ENCODE results near the gene CDH3.

CDH3 gene

GRCh38 chr16:68644715-68645493, at the start of gene CDH3:
Gene CDH3 (plus strand): TSS chr16:68645310. CDS start chr16:68645380, 70 bp downstream.
- DNase-seq (ENCODE audit: low read depth in 2 of 2, low spot score in 1 of 2), result no peak

GRCh38 chr16:68596266-68596665, 48.8 kb upstream of the CDH3 start:
- no peak for DNase-seq (ENCODE audit: low read depth in 2 of 2, low spot score in 1 of 2)

GRCh38 chr16:68599586-68599985, 45.5 kb upstream of the CDH3 start:
- DNase-seq (ENCODE audit: low read depth in 2 of 2, low spot score in 1 of 2), result no peak

GRCh38 chr16:68605746-68606145, 39.4 kb upstream of the CDH3 start:
- no peak for DNase-seq (ENCODE audit: low read depth in 2 of 2, low spot score in 1 of 2)

GRCh38 chr16:68607443-68607842, 37.7 kb upstream of the CDH3 start:
- no peak for DNase-seq (ENCODE audit: low read depth in 2 of 2, low spot score in 1 of 2)

GRCh38 chr16:68608330-68608729, 36.8 kb upstream of the CDH3 start:
- DNase-seq (ENCODE audit: low read depth in 2 of 2, low spot score in 1 of 2), result no peak

GRCh38 chr16:68612996-68613395, 32.1 kb upstream of the CDH3 start:
- DNase-seq (ENCODE audit: low read depth in 2 of 2, low spot score in 1 of 2), result no peak

GRCh38 chr16:68617734-68618133, 27.4 kb upstream of the CDH3 start:
- no peak for DNase-seq (ENCODE audit: low read depth in 2 of 2, low spot score in 1 of 2)

GRCh38 chr16:68626557-68626956, 18.6 kb upstream of the CDH3 start:
- DNase-seq (ENCODE audit: low read depth in 2 of 2, low spot score in 1 of 2), result no peak

GRCh38 chr16:68627951-68628425, 17.1 kb upstream of the CDH3 start:
- DNase-seq (ENCODE audit: low read depth in 2 of 2, low spot score in 1 of 2), result no peak

- no peak for DNase-seq (ENCODE audit: low read depth in 2 of 2, low spot score in 1 of 2)
Measured at GRCh38 chr16:68629351-68629910, 15.7 kb upstream of the CDH3 start.

- DNase-seq (ENCODE audit: low read depth in 2 of 2, low spot score in 1 of 2), result no peak
Measured at GRCh38 chr16:68636064-68636560, 9.0 kb upstream of the CDH3 start.

- DNase-seq (ENCODE audit: low read depth in 2 of 2, low spot score in 1 of 2), result no peak
Measured at GRCh38 chr16:68636818-68637217, 8.3 kb upstream of the CDH3 start.

GRCh38 chr16:68640972-68641371, 4.1 kb upstream of the CDH3 start:
- no peak for DNase-seq (ENCODE audit: low read depth in 2 of 2, low spot score in 1 of 2)

- no peak for DNase-seq (ENCODE audit: low read depth in 2 of 2, low spot score in 1 of 2)
Measured at GRCh38 chr16:68642047-68642435, 3.1 kb upstream of the CDH3 start.

GRCh38 chr16:68642436-68643101, 2.5 kb upstream of the CDH3 start:
- DNase-seq (ENCODE audit: low read depth in 2 of 2, low spot score in 1 of 2), result no peak

GRCh38 chr16:68643227-68643626, 1.9 kb upstream of the CDH3 start:
- DNase-seq (ENCODE audit: low read depth in 2 of 2, low spot score in 1 of 2), result no peak

GRCh38 chr16:68643847-68644246, 1.3 kb upstream of the CDH3 start:
- no peak for DNase-seq (ENCODE audit: low read depth in 2 of 2, low spot score in 1 of 2)

GRCh38 chr16:68644296-68644695, 814 bp upstream of the CDH3 start:
- DNase-seq (ENCODE audit: low read depth in 2 of 2, low spot score in 1 of 2), result no peak

GRCh38 chr16:68645494-68646388, 631 bp downstream of the CDH3 start:
- DNase-seq (ENCODE audit: low read depth in 2 of 2, low spot score in 1 of 2), result no peak

All from stimulated activated CD8-positive, alpha-beta memory T cell treated with anti-CD3 and anti-CD28 coated beads, Interleukin-4, amount 100 ng/mL, for 4 hours (primary cell).